Hepatocyte (in vitro differentiated cells): ENCODE data around the gene ELL. TPM values are rescaled to one million over a fixed set of nuclear protein-coding genes. Genes with fewer than 3 reads are reported as not detected.

Experiments
- DNase-seq: peaks from one replicate; pipeline ENCODE4 v3.0.0-alpha.2; 2016; ENCODE audit warnings: low spot score
- H2AFZ ChIP-seq: fragments of 200-600 bp; sonication (generic); 2 replicates; pipeline ENCODE4 v1.6.0; 2016; ENCODE audit warnings: antibody characterized with exemption, mild to moderate bottlenecking
- H3K27ac ChIP-seq: fragments of 200-600 bp; sonication (generic); 2 replicates; pipeline ENCODE4 v1.5.1; 2016; ENCODE audit warnings: mild to moderate bottlenecking
- H3K27me3 ChIP-seq: fragments of 200-600 bp; sonication (generic); 2 replicates; pipeline ENCODE4 v1.6.1; 2016
- H3K36me3 ChIP-seq: fragments of 200-600 bp; sonication (generic); replicated peaks from 2 replicates; pipeline ENCODE4 v1.5.1; 2016; ENCODE audit warnings: low read depth; ENCODE audit not compliant: insufficient read depth
- H3K4me1 ChIP-seq: fragments of 200-600 bp; sonication (generic); 2 replicates; pipeline ENCODE4 v1.5.1; 2016; ENCODE audit warnings: mild to moderate bottlenecking, moderate library complexity; ENCODE audit not compliant: insufficient read depth
- H3K4me2 ChIP-seq: fragments of 200-600 bp; sonication (generic); 2 replicates; pipeline ENCODE4 v1.6.0; 2016
- H3K4me3 ChIP-seq: fragments of 200-600 bp; sonication (generic); 2 replicates; pipeline ENCODE4 v1.5.1; 2016; ENCODE audit warnings: mild to moderate bottlenecking
- H3K79me2 ChIP-seq: fragments of 200-600 bp; sonication (generic); 2 replicates; pipeline ENCODE4 v1.6.0; 2017; ENCODE audit warnings: mild to moderate bottlenecking
- H3K9me2 ChIP-seq: fragments of 200-600 bp; sonication (generic); replicated peaks from 2 replicates; pipeline ENCODE4 v1.6.0; 2017; ENCODE audit warnings: mild to moderate bottlenecking; ENCODE audit not compliant: insufficient read depth
- H3K9me3 ChIP-seq: fragments of 200-600 bp; sonication (generic); 2 replicates; pipeline ENCODE4 v1.5.1; 2016; ENCODE audit warnings: low read depth, mild to moderate bottlenecking
- H4K20me1 ChIP-seq: fragments of 200-600 bp; sonication (generic); 2 replicates; pipeline ENCODE4 v1.6.0; 2016; ENCODE audit warnings: mild to moderate bottlenecking; ENCODE audit not compliant: insufficient read depth, poor library complexity, severe bottlenecking
- CTCF ChIP-seq: fragments of 200-600 bp; sonication (generic); IDR thresholded peaks from 2 replicates; pipeline ENCODE4 v1.5.1; 2016; ENCODE audit warnings: antibody characterized with exemption, mild to moderate bottlenecking; ENCODE audit not compliant: poor library complexity
- EZH2 ChIP-seq: fragments of 200-600 bp; sonication (generic); IDR thresholded peaks from 2 replicates; pipeline ENCODE4 v1.6.1; 2016; ENCODE audit warnings: antibody characterized with exemption, mild to moderate bottlenecking, borderline replicate concordance
- EZH2phosphoT487 ChIP-seq: fragments of 200-600 bp; sonication (generic); IDR thresholded peaks from one replicate; pipeline ENCODE4 v1.6.1; 2018; ENCODE audit warnings: antibody characterized with exemption, mild to moderate bottlenecking, low read depth, moderate library complexity; ENCODE audit not compliant: unreplicated experiment, severe bottlenecking
- WGBS: methylation state at CpG from one replicate; pipeline ENCODE4 v1.1.6; 2016; ENCODE audit warnings: low lambda C conversion rate; ENCODE audit errors: missing lambda C conversion rate; 5-methylcytosine and 5-hydroxymethylcytosine counted together
- polyA plus RNA-seq: library from polyadenylated mRNA; unstranded; fragments of >200 nt; fragmentation: Nextera tagmentation; extraction: Ambion mirVana; gene quantifications from 2 replicates; pipeline ENCODE4 v1.2.1, GENCODE V29; 2016
- total RNA-seq: library from RNA; depleted of rRNA; stranded (reverse); fragments of >200 nt; gene quantifications from 2 replicates; pipeline ENCODE4 v1.2.3, GENCODE V29; 2014

The ELL gene
- total and polyA plus RNA-seq, 2 experiments from 2014 or later: 11.0 to 15.0 TPM

- H2AFZ ChIP-seq: no peak overlapping the region
These were observed 70.7 kb downstream of the ELL start for GRCh38 chr19:18450931-18451836.

GRCh38 chr19:18450021-18450930, 71.6 kb downstream of the ELL start:
- H3K27me3 ChIP-seq: no peaks in the 10 kb centered on the region
- no peak overlapping the region for H3K4me3 ChIP-seq
- H4K20me1 ChIP-seq: no peaks in the 10 kb centered on the region
- TF ChIP-seq CTCF (no peak), EZH2 (no peak), EZH2phosphoT487 (no peak)
- no peaks in the 10 kb centered on the region for H3K36me3 ChIP-seq
- no peaks in the 10 kb centered on the region for H3K79me2 ChIP-seq
- no peak overlapping the region for H3K27ac ChIP-seq
- H3K4me1 ChIP-seq: peaks cover 4% of the 10 kb centered on the region
- no peak overlapping the region for H2AFZ ChIP-seq
- H3K4me2 ChIP-seq: no peak overlapping the region
- WGBS: 82% methylated on average over 33 of the region's 33 CpGs
- H3K9me2 ChIP-seq: no peaks in the 10 kb centered on the region
- DNase-seq: no peak
- H3K9me3 ChIP-seq: no peaks in the 10 kb centered on the region

More at GRCh38 chr19:18450931-18451836, 70.7 kb downstream of the ELL start:
- peak; percentile 89 for DNase-seq
- Histone ChIP-seq H3K4me3 (no peak overlapping the region), H3K4me1 (peaks cover 4% of the 10 kb centered on the region), H4K20me1 (no peaks in the 10 kb centered on the region), H3K9me2 (no peaks in the 10 kb centered on the region), H3K9me3 (no peaks in the 10 kb centered on the region), H3K79me2 (no peaks in the 10 kb centered on the region), H3K36me3 (no peaks in the 10 kb centered on the region), H3K4me2 (no peak overlapping the region), H3K27me3 (no peaks in the 10 kb centered on the region), H3K27ac (no peak overlapping the region)
- 55% methylated on average over 26 of the region's 26 CpGs for WGBS
- no peak for TF ChIP-seq EZH2
- TF ChIP-seq CTCF: peak; percentile 97

- H2AFZ ChIP-seq: no peak overlapping the region
- no peaks in the 10 kb centered on the region for H3K79me2 ChIP-seq
These were observed 72.3 kb downstream of the ELL start for GRCh38 chr19:18449552-18449951.

More at GRCh38 chr19:18449552-18449951, 72.3 kb downstream of the ELL start:
- H3K27me3 ChIP-seq: no peaks in the 10 kb centered on the region
- H3K4me1 ChIP-seq: peaks cover 4% of the 10 kb centered on the region
- no peaks in the 10 kb centered on the region for H4K20me1 ChIP-seq
- no peak overlapping the region for H3K4me3 ChIP-seq
- H3K4me2 ChIP-seq: no peak overlapping the region
- no peaks in the 10 kb centered on the region for H3K9me3 ChIP-seq
- H3K27ac ChIP-seq: no peak overlapping the region
- WGBS: 98% methylated on average over 14 of the region's 14 CpGs
- no peaks in the 10 kb centered on the region for H3K36me3 ChIP-seq
- no peaks in the 10 kb centered on the region for H3K9me2 ChIP-seq
- DNase-seq: no peak
- no peak for TF ChIP-seq EZH2phosphoT487
- no peak for TF ChIP-seq EZH2
- TF ChIP-seq CTCF: no peak
